NCI-H1048 (cell line): Measurements from ENCODE around the gene ENPP1.

Experiments used
- DNase-seq: peaks from one replicate; lab custom pipeline; 2025; lab: John Stamatoyannopoulos, UW

The ENPP1 gene

GRCh38 chr6:131807644-131808459, at the start of gene ENPP1:
Gene ENPP1, plus strand, starts transcription at chr6:131808020. Its CDS starts 16 bp downstream, at chr6:131808036.
- peak; percentile 36 for DNase-seq

GRCh38 chr6:131758920-131759319, 48.9 kb upstream of the ENPP1 start:
- DNase-seq: no peak

GRCh38 chr6:131761060-131761761, 46.6 kb upstream of the ENPP1 start:
- DNase-seq: no peak

- no peak for DNase-seq
Measured at GRCh38 chr6:131761762-131762067, 46.1 kb upstream of the ENPP1 start.

GRCh38 chr6:131762984-131763383, 44.8 kb upstream of the ENPP1 start:
- no peak for DNase-seq

GRCh38 chr6:131763749-131764148, 44.1 kb upstream of the ENPP1 start:
- no peak for DNase-seq

GRCh38 chr6:131764350-131764749, 43.5 kb upstream of the ENPP1 start:
- DNase-seq: no peak

GRCh38 chr6:131765081-131765803, 42.6 kb upstream of the ENPP1 start:
- no peak for DNase-seq

- DNase-seq: no peak
Measured at GRCh38 chr6:131765804-131766135, 42.0 kb upstream of the ENPP1 start.

- DNase-seq: no peak
Measured at GRCh38 chr6:131766631-131767030, 41.2 kb upstream of the ENPP1 start.

GRCh38 chr6:131768964-131769363, 38.9 kb upstream of the ENPP1 start:
- DNase-seq: no peak

GRCh38 chr6:131769385-131770141, 38.3 kb upstream of the ENPP1 start:
- DNase-seq: no peak

- no peak for DNase-seq
Measured at GRCh38 chr6:131770776-131771175, 37.0 kb upstream of the ENPP1 start.

GRCh38 chr6:131773284-131773950, 34.4 kb upstream of the ENPP1 start:
- DNase-seq: no peak

GRCh38 chr6:131775886-131776285, 31.9 kb upstream of the ENPP1 start:
- DNase-seq: no peak

- DNase-seq: no peak
Measured at GRCh38 chr6:131776985-131777384, 30.8 kb upstream of the ENPP1 start.

- no peak for DNase-seq
Measured at GRCh38 chr6:131778169-131778568, 29.7 kb upstream of the ENPP1 start.

GRCh38 chr6:131779304-131779703, 28.5 kb upstream of the ENPP1 start:
- DNase-seq: no peak

- DNase-seq: no peak
Measured at GRCh38 chr6:131780600-131780999, 27.2 kb upstream of the ENPP1 start.

- no peak for DNase-seq
Measured at GRCh38 chr6:131781687-131782086, 26.1 kb upstream of the ENPP1 start.

GRCh38 chr6:131782764-131783163, 25.1 kb upstream of the ENPP1 start:
- DNase-seq: no peak

GRCh38 chr6:131784561-131784960, 23.3 kb upstream of the ENPP1 start:
- DNase-seq: no peak
